Thoracic aorta (tissue), 2 donors: ENCODE results near the gene CHERP. TPM values are rescaled to one million over a fixed set of nuclear protein-coding genes. Genes with fewer than 3 reads are reported as not detected.
A peak's percentile ranks its signal among the peaks of the same experiment; 100 is the strongest.
"Not testable (repeated sequence)": the region's sequence is repeated elsewhere in the genome, so short reads cannot be mapped to it uniquely, and the experiment has no call there.

Experiments
- ATAC-seq: fragments of 150-250 bp; one replicate; pipeline ENCODE4 v1.8.0; 2017; ENCODE audit warnings: low read depth; ENCODE audit not compliant: insufficient number of reproducible peaks, low FRiP score
- DNase-seq: peaks from one replicate; pipeline ENCODE4 v3.0.0-alpha.2; 2020; ENCODE audit warnings: low spot score
- H3K27ac ChIP-seq, 2 donors: fragments of 200-600 bp; sonication (generic); 1 replicate in 1 of 2; 2 replicates in 1 of 2; pipeline ENCODE4 v1.5.1; 2016; ENCODE audit warnings: mild to moderate bottlenecking in 2 of 2, moderate library complexity in 2 of 2
- H3K27me3 ChIP-seq: fragments of 200-600 bp; sonication (generic); replicated peaks from 2 replicates; pipeline ENCODE4 v1.6.0; 2016; ENCODE audit warnings: mild to moderate bottlenecking; ENCODE audit not compliant: insufficient read depth
- H3K36me3 ChIP-seq: fragments of 200-600 bp; sonication (generic); one replicate; pipeline ENCODE4 v1.5.1; 2016
- H3K4me1 ChIP-seq, 2 donors: fragments of 200-600 bp; sonication (generic); 1 replicate in 1 of 2; 2 replicates in 1 of 2; pipeline versions ENCODE4 v1.5.1 to v1.6.0; 2016; ENCODE audit warnings: low read depth in 2 of 2, mild to moderate bottlenecking in 1 of 2; ENCODE audit not compliant: control insufficient read depth in 1 of 2
- H3K4me3 ChIP-seq: fragments of 200-600 bp; sonication (generic); 2 replicates; pipeline ENCODE4 v1.5.1; 2016; ENCODE audit warnings: mild to moderate bottlenecking
- H3K9me3 ChIP-seq: fragments of 200-600 bp; sonication (generic); 2 replicates; pipeline ENCODE4 v1.5.1; 2016
- CTCF ChIP-seq: fragments of 200-600 bp; sonication (generic); IDR thresholded peaks from one replicate; pipeline ENCODE4 v1.5.1; 2019; ENCODE audit warnings: antibody characterized with exemption
- total RNA-seq, 2 donors: library from RNA; depleted of rRNA; stranded (reverse); fragments of >200 nt; gene quantifications; one replicate each; pipeline versions ENCODE4 v1.1.0 to v1.2.3, GENCODE V29; 2016

CHERP gene
- total RNA-seq, 2 donors from 2014 or later = 9.3 to 18.4 TPM

- no peaks in the 10 kb centered on the region for H3K27me3 ChIP-seq
- H3K9me3 ChIP-seq = no peaks in the 10 kb centered on the region
- ATAC-seq = no peak
- H3K4me3 ChIP-seq = no peak overlapping the region
- H3K4me1 ChIP-seq = no peaks in the 10 kb centered on the region
- H3K36me3 ChIP-seq = peaks cover 35% of the 10 kb centered on the region
- H3K27ac ChIP-seq = no peak overlapping the region
- TF ChIP-seq CTCF = no peak
- no peak for DNase-seq
Observed at GRCh38 chr19:16508546-16508945, 33.7 kb downstream of the CHERP start.

- H3K36me3 ChIP-seq = peaks cover 34% of the 10 kb centered on the region
- DNase-seq (no peak), ATAC-seq (no peak)
- H3K4me3 ChIP-seq = no peak overlapping the region
- no peaks in the 10 kb centered on the region for H3K27me3 ChIP-seq
- no peak overlapping the region for H3K27ac ChIP-seq
- TF ChIP-seq CTCF = no peak
- H3K9me3 ChIP-seq = no peaks in the 10 kb centered on the region
- no peaks in the 10 kb centered on the region for H3K4me1 ChIP-seq
Observed at GRCh38 chr19:16506961-16507360, 35.3 kb downstream of the CHERP start.

GRCh38 chr19:16506161-16506560, 36.1 kb downstream of the CHERP start:
- H3K27ac ChIP-seq, ATAC-seq, H3K4me1 ChIP-seq, H3K4me3 ChIP-seq, H3K9me3 ChIP-seq, DNase-seq, H3K27me3 ChIP-seq: not testable (repeated sequence)
- H3K36me3 ChIP-seq = peaks cover 34% of the 10 kb centered on the region

- Histone ChIP-seq H3K27ac (no peak overlapping the region), H3K4me3 (no peak overlapping the region), H3K27me3 (no peaks in the 10 kb centered on the region), H3K36me3 (peaks cover 20% of the 10 kb centered on the region), H3K9me3 (no peaks in the 10 kb centered on the region), H3K4me1 (no peaks in the 10 kb centered on the region)
- DNase-seq (no peak), ATAC-seq (no peak)
- no peak for TF ChIP-seq CTCF
Observed at GRCh38 chr19:16504271-16504670, 38.0 kb downstream of the CHERP start.

- Histone ChIP-seq H3K9me3 (no peaks in the 10 kb centered on the region), H3K27me3 (no peaks in the 10 kb centered on the region), H3K36me3 (no peaks in the 10 kb centered on the region), H3K27ac (no peak overlapping the region), H3K4me3 (no peak overlapping the region), H3K4me1 (peaks cover 0 to 17% of the 10 kb centered on the region in 2 donors)
- no peak for DNase-seq
- TF ChIP-seq CTCF = no peak
- no peak for ATAC-seq
Observed at GRCh38 chr19:16497837-16498236, 44.4 kb downstream of the CHERP start.

GRCh38 chr19:16497042-16497441, 45.2 kb downstream of the CHERP start:
- Histone ChIP-seq H3K36me3 (no peaks in the 10 kb centered on the region), H3K9me3 (no peaks in the 10 kb centered on the region), H3K4me3 (peak overlapping the region; percentile 84), H3K4me1 (peaks cover 0 to 17% of the 10 kb centered on the region in 2 donors), H3K27me3 (no peaks in the 10 kb centered on the region), H3K27ac (peak overlapping the region; percentile 54 to 75)
- ATAC-seq (no peak), DNase-seq (no peak)
- TF ChIP-seq CTCF = no peak
